ENCODE measurements around the gene RNF39. TPM values are rescaled to one million over a fixed set of nuclear protein-coding genes. Genes with fewer than 3 reads are reported as not detected.

RNF39 gene
- total and polyA plus RNA-seq, 10 of the 15 experiments (the other 5 are each of a cell fraction or from before 2014, with no cell fraction given) = 0.04 to 0.11 TPM; not detected in 8

GRCh38 chr6:30055513-30055912 lies 20.1 kb downstream of the RNF39 start (continued):
- TF ChIP-seq JUND (IDR thresholded peaks at IDR 0.05; ENCODE audit: low read depth, low read length) (no peak), E2F8 (IDR thresholded peaks at IDR 0.05; ENCODE audit: low read depth, partially characterized antibody) (no peak), RELA (IDR thresholded peaks at IDR 0.05; ENCODE audit: borderline replicate concordance, partially characterized antibody) (no peak)

- H3K27ac ChIP-seq (ENCODE audit: control insufficient read depth, insufficient read depth) = no peak overlapping the region
- ATAC-seq (no peak), FAIRE-seq (no peak), DNase-seq (ENCODE audit: low read depth, low spot score) (no peak)
- ChIA-PET SMC1A (ENCODE audit: uncharacterized antibody, unreplicated experiment) (interaction anchor here (0.7 to 1.0 kb wide), 2 partner anchors 12 to 150 kb away, joined by 3 read pairs; no protein-coding TSS in a partner anchor), RAD21 (ENCODE audit: unreplicated experiment) (no interaction called here), POLR2A (no interaction called here), CTCF (interaction anchor here (0.7 to 1.1 kb wide), 3 partner anchors 10 to 51 kb away, joined by 3 read pairs; no protein-coding TSS in a partner anchor)
- H3K4me1 ChIP-seq (ENCODE audit: control insufficient read depth, insufficient read depth, low read length) = no peaks in the 10 kb centered on the region
- no peaks in the 10 kb centered on the region for H4K20me1 ChIP-seq (ENCODE audit: control insufficient read depth, insufficient read depth)
- no peak overlapping the region for H3K4me2 ChIP-seq (ENCODE audit: control insufficient read depth, insufficient read depth)
- in situ Hi-C loops (cut with MboI) (no loop called here), intact Hi-C loops (cut with micrococcal nuclease; ENCODE audit: unreplicated experiment) (no loop called here)
- no peaks in the 10 kb centered on the region for H3K27me3 ChIP-seq (replicated peaks in 1 of 2; ENCODE audit: control insufficient read depth in 2 of 2, insufficient read depth in 2 of 2, low read length in 1 of 2)
- no TSS peak for BruUV-seq (replicated peaks)
- no peak overlapping the region for H3K4me3 ChIP-seq
- no peak overlapping the region for H2AFZ ChIP-seq (ENCODE audit: control insufficient read depth, low read depth, low read length)
- whole genome bisulfite sequencing (ENCODE audit: insufficient coverage, insufficient replicate concordance, low lambda C conversion rate, missing lambda C conversion rate) = 29% methylated on average over 3 of the region's 3 CpGs
- H3K9ac ChIP-seq (ENCODE audit: control insufficient read depth, insufficient read depth, low read length) = no peak overlapping the region
- no peaks in the 10 kb centered on the region for H3K79me2 ChIP-seq (ENCODE audit: control insufficient read depth, insufficient read depth, low read length)
- no peaks in the 10 kb centered on the region for H3K9me3 ChIP-seq (replicated peaks; ENCODE audit: control insufficient read depth, insufficient read depth, low read length)
- H3K36me3 ChIP-seq (ENCODE audit: control insufficient read depth in 2 of 2, insufficient read depth in 2 of 2, low read length in 1 of 2) = no peaks in the 10 kb centered on the region; a peak in 1 of 4 replicates
- TF ChIP-seq ATF7 (IDR thresholded peaks at IDR 0.05; ENCODE audit: low read depth) (no peak), TBL1XR1 (IDR thresholded peaks at IDR 0.05; ENCODE audit: low read depth, low read length) (no peak), IKZF1 (conservative IDR thresholded peaks at IDR 0.05) (no peak), MTA2 (IDR thresholded peaks at IDR 0.05; ENCODE audit: low read depth) (no peak), IRF5 (IDR thresholded peaks at IDR 0.05; ENCODE audit: borderline replicate concordance) (no peak), ZBTB11 (CRISPR knock-in tag; IDR thresholded peaks at IDR 0.05) (no peak)
Measured at GRCh38 chr6:30053682-30054081, 21.9 kb downstream of the RNF39 start.
